DOHH2 (cell line): ENCODE data around the gene FAM47B.

Experiments
- CTCF ChIP-seq: fragments of 200-600 bp; sonication (generic); IDR thresholded peaks from one replicate; pipeline ENCODE4 v1.5.1; 2014; ENCODE audit warnings: antibody characterized with exemption, mild to moderate bottlenecking, low read depth, low read length; ENCODE audit not compliant: poor library complexity, severe bottlenecking
- EZH2phosphoT487 ChIP-seq: fragments of 200-600 bp; sonication (generic); IDR thresholded peaks from 2 replicates; pipeline ENCODE4 v1.6.1; 2017; ENCODE audit warnings: borderline replicate concordance, mild to moderate bottlenecking, antibody characterized with exemption, low read length, moderate library complexity, mixed read lengths

DNA sequence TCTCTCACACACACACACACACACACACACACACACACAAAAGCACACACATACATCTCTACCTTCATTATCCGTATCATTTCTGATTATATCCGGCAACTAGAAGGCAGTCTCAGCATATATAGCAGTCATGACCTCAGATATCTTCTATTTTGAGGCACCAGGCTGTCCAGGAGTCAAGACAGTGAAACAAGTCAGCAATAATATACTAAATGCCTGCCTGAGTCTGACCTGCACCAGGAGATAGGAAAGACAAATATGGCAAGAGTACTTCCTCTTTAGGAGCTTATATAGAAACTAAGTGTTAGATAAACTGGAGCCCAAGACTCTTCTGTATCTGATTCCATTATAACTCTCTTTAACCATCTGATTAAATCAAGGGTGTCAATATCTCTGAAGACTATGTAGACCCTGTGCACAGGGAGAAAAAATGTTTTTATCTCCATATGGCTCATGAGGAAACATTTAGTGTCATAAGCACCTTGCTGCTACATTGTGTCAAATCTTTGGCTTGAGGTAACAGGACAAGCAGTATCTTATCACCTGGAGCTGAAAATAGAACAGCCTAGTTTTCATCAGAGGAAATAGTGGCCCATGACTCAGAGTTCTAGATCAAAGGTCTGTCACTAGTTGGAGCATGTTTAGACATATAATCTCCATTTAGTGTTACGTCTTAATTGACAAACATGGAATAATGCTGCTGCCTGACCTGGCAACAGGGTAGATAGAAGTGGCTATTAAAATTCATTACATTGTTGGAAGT lies 27.0 kb upstream of the FAM47B start:
- TF ChIP-seq CTCF (no peak), EZH2phosphoT487 (no peak)
